Fibroblast of pulmonary artery (primary cell): ENCODE results near the gene DIAPH3.

Source experiments
- DNase-seq: peaks from one replicate; pipeline ENCODE4 v3.0.0-alpha.2; 2010; ENCODE audit warnings: low read depth
- H3K4me3 ChIP-seq: replicated peaks from 2 replicates; pipeline ENCODE4 v1.5.1; 2011; ENCODE audit warnings: low read depth, mild to moderate bottlenecking, control low read depth, low read length, moderate library complexity
- TF ChIP-seq, protein P1 (sequence below): IDR thresholded peaks from 2 replicates; pipeline ENCODE4 v1.5.1; 2011; ENCODE audit warnings: mild to moderate bottlenecking, control low read depth, low read length, inconsistent platforms; ENCODE audit errors: missing control alignments

The DIAPH3 gene

DNA sequence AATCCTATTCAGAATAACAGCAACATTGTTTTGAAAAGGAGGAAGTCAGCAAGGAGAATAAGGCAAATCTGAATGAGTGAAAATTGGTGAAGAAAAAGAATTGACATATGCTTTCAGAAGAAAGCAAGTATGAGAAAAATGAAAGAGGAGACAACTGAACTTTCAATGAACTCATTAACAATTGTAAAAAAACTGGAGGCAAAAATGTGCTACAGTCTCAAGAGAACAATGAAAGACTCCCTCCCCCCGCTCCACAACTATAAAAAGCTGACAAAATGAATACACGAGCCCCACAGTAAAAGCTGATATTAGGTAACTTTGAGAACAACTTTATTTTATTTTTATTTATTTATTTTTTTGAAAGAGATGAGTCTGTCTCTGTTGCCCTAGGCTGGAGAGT, 373.1 kb downstream of the DIAPH3 start:
- TF ChIP-seq, protein P1, sequence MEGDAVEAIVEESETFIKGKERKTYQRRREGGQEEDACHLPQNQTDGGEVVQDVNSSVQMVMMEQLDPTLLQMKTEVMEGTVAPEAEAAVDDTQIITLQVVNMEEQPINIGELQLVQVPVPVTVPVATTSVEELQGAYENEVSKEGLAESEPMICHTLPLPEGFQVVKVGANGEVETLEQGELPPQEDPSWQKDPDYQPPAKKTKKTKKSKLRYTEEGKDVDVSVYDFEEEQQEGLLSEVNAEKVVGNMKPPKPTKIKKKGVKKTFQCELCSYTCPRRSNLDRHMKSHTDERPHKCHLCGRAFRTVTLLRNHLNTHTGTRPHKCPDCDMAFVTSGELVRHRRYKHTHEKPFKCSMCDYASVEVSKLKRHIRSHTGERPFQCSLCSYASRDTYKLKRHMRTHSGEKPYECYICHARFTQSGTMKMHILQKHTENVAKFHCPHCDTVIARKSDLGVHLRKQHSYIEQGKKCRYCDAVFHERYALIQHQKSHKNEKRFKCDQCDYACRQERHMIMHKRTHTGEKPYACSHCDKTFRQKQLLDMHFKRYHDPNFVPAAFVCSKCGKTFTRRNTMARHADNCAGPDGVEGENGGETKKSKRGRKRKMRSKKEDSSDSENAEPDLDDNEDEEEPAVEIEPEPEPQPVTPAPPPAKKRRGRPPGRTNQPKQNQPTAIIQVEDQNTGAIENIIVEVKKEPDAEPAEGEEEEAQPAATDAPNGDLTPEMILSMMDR = no peak

DNA sequence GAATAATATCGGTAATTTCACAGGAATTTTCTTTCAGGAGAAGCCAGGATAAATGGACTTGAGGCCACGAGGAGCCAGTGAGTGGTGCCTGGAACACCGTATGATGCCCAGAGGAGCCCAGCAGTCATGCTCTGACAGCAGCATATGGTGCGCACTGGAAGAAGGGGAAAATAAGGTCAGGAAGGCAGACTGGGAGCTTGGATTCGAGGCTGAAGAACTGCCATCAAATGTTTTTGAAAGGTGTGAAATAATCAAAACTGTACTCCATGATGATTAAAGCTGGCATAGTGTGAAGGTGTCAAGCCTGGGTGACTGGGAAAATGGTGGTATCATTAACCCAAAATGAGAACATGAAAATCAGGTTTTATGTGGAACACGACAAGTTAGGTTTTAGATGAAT, 374.2 kb downstream of the DIAPH3 start:
- TF ChIP-seq, protein P1 = no peak
- no peak overlapping the region for H3K4me3 ChIP-seq
- DNase-seq = no peak

More for the DNA sequence above, 373.1 kb downstream of the DIAPH3 start:
- peak; percentile 20 for DNase-seq
- no peak overlapping the region for H3K4me3 ChIP-seq

DNA sequence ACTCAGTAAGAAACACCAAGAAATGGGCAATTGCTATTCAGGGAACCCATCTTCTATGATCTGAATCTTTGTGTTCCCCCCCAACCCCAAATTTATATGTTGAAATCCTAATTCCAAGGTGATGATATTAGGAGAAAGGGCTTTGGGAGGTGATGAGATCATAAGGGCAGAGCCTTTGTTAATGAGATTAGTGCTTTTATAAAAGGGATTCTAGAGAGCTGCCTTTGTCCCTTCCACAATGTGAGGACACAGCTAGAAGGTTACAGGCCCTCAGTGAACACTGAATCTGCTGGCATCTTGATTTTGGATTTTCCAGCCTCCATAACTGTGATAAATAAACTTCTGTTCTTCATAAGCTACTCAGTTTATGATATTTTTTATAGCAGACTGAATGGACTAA, 376.0 kb downstream of the DIAPH3 start:
- TF ChIP-seq, protein P1 = no peak
- no peak for DNase-seq
- no peak overlapping the region for H3K4me3 ChIP-seq

DNA sequence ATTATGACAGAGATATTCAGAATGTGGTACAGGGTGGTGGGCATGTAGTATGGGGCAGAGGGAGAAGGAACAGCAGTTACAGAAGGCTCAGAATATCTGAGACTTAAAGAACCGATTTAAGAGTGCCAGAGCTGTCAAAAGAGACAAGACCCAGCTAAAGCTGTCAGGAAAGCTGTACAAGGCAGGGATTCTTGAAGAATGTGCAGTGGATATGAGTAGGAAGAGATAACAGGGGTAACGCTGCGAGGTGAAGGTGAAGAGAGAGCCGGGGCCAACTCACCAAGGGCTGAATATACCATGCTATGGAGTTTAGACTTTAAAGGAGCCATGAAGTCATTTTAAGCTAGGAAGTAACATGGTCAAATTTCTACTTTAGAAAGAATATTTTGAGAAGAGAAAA, 381.0 kb downstream of the DIAPH3 start:
- no peak overlapping the region for H3K4me3 ChIP-seq
- no peak for DNase-seq
- TF ChIP-seq, protein P1 = no peak

DNA sequence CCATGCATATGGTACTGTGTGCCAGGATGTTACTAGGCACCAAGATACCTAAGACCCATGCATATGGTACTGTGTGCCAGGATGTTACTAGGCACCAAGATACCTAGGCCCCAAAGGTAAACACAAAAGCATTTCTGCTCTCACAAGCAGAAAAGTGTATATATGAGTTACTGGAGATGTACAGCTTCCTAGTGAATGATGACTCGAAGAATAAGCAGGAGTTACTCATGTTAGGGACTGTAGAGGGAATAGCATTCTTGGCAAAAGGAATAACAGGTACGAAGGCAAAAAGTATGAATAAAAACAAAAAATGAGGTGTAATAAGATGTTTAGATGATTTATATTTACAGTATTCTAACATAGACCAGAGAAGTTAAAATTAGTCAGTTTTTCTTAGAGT, 383.7 kb downstream of the DIAPH3 start:
- no peak overlapping the region for H3K4me3 ChIP-seq
- no peak for DNase-seq
- TF ChIP-seq, protein P1 = no peak

DNA sequence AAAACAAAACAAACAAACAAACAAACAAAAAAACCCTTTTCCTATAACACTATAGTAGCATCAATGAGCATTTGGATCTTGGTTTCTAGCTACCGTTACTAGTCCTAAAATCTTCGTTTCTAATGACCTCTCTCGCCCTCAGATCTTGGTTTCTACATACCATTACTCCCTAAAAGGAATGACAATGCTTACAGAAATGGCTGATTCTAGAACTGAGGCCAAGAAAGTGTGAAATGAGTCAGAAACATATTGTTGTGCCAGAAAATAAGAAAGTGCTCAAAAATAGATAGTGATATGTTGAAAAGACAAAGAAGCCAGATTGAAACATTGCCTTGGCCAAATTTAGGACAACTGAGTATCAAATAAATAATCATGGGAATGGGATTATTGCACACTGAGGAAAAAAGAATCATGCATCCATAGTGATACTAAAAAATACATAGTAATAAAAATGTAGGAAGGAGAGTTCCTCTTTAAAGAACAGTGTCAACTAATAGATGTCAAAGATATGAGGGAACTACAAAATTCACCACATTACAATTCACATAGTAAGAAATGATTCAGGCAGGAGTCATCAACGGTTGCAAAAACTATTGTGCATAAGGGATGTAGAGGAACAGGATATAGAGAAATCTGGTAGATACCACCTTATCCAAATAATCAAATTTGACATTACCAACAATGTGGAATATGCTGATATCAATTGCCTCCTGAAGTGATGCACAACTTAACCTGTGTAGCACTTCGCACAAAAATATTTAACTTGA, 386.6 kb downstream of the DIAPH3 start:
- no peak overlapping the region for H3K4me3 ChIP-seq
- TF ChIP-seq, protein P1 = no peak
- peak; percentile 88 for DNase-seq

DNA sequence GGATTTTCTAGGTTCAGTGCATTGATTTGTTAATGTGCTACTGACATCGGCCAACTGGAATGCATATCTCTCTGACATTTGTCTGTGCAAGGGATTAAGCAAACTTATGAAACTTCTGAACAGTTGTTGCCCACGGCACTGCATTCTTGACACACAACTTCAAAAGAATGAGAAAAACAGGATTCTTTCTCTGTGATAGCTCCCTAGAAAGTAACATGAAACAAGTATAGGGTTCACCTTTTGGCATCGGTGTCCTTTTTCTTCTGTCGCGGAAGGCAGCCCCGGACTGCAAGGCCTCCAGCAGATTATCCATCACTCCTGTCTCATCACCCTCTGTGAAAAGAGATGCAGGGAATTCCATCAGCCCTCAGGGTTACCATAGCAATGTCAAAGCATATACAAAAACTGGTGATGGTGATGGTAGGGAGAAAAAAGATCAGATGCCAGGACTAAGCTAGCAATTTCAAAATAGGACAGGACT, 389.2 kb downstream of the DIAPH3 start:
- no peak overlapping the region for H3K4me3 ChIP-seq
- DNase-seq = peak; percentile 63
- TF ChIP-seq, protein P1 = no peak
